Mucosa of stomach (tissue), 1 donor: ENCODE results near the gene LIG4.

Source experiments
- H3K27me3 ChIP-seq: one replicate; pipeline ENCODE4 v1.7.0; 2013; ENCODE audit warnings: mild to moderate bottlenecking, low read length; ENCODE audit not compliant: control insufficient read depth, insufficient read depth
- H3K36me3 ChIP-seq: one replicate; pipeline ENCODE4 v1.7.0; 2013; ENCODE audit warnings: low read length; ENCODE audit not compliant: control insufficient read depth, insufficient read depth
- H3K4me1 ChIP-seq: one replicate; pipeline ENCODE4 v1.7.0; 2013; ENCODE audit warnings: mild to moderate bottlenecking, low read length; ENCODE audit not compliant: control insufficient read depth, insufficient read depth
- H3K4me3 ChIP-seq: one replicate; pipeline ENCODE4 v1.7.0; 2013; ENCODE audit warnings: low read length
- H3K9ac ChIP-seq: one replicate; pipeline ENCODE4 v1.7.0; 2013; ENCODE audit warnings: mild to moderate bottlenecking, low read length, moderate library complexity
- H3K9me3 ChIP-seq: one replicate; pipeline ENCODE4 v1.7.0; 2013; ENCODE audit warnings: mild to moderate bottlenecking, low read length, moderate library complexity; ENCODE audit not compliant: control insufficient read depth
- donor health status: Pancreatic carcinoma.

Gene LIG4

GRCh38 chr13:108185223-108185622 lies 30.1 kb downstream of the LIG4 start:
- Histone ChIP-seq H3K9me3 (no peaks in the 10 kb centered on the region), H3K4me3 (no peak overlapping the region), H3K36me3 (no peaks in the 10 kb centered on the region), H3K4me1 (no peaks in the 10 kb centered on the region), H3K9ac (no peak overlapping the region), H3K27me3 (no peaks in the 10 kb centered on the region)

GRCh38 chr13:108182652-108183051 lies 32.7 kb downstream of the LIG4 start:
- no peak overlapping the region for H3K4me3 ChIP-seq

GRCh38 chr13:108178078-108178477 lies 37.3 kb downstream of the LIG4 start:
- no peaks in the 10 kb centered on the region for H3K9me3 ChIP-seq
- no peaks in the 10 kb centered on the region for H3K36me3 ChIP-seq
- H3K4me1 ChIP-seq, result no peaks in the 10 kb centered on the region

More at GRCh38 chr13:108182652-108183051, 32.7 kb downstream of the LIG4 start:
- no peaks in the 10 kb centered on the region for H3K27me3 ChIP-seq
- no peaks in the 10 kb centered on the region for H3K9me3 ChIP-seq
- no peaks in the 10 kb centered on the region for H3K36me3 ChIP-seq
- H3K9ac ChIP-seq, result no peak overlapping the region
- H3K4me1 ChIP-seq, result no peaks in the 10 kb centered on the region

GRCh38 chr13:108176685-108177274 lies 38.6 kb downstream of the LIG4 start:
- Histone ChIP-seq H3K9me3 (no peaks in the 10 kb centered on the region), H3K4me3 (no peak overlapping the region), H3K9ac (no peak overlapping the region), H3K36me3 (no peaks in the 10 kb centered on the region), H3K27me3 (no peaks in the 10 kb centered on the region), H3K4me1 (no peaks in the 10 kb centered on the region)

More at GRCh38 chr13:108178078-108178477, 37.3 kb downstream of the LIG4 start:
- H3K9ac ChIP-seq, result no peak overlapping the region
- no peaks in the 10 kb centered on the region for H3K27me3 ChIP-seq
- H3K4me3 ChIP-seq, result no peak overlapping the region

GRCh38 chr13:108168929-108169328 lies 46.4 kb downstream of the LIG4 start:
- H3K9ac ChIP-seq, result no peak overlapping the region
- no peak overlapping the region for H3K4me3 ChIP-seq
- H3K27me3 ChIP-seq, result no peaks in the 10 kb centered on the region
- no peaks in the 10 kb centered on the region for H3K9me3 ChIP-seq
- no peaks in the 10 kb centered on the region for H3K36me3 ChIP-seq
- no peaks in the 10 kb centered on the region for H3K4me1 ChIP-seq

GRCh38 chr13:108166078-108166477 lies 49.3 kb downstream of the LIG4 start:
- no peaks in the 10 kb centered on the region for H3K36me3 ChIP-seq
- H3K9me3 ChIP-seq, result no peaks in the 10 kb centered on the region
- H3K27me3 ChIP-seq, result no peaks in the 10 kb centered on the region
- H3K4me1 ChIP-seq, result no peaks in the 10 kb centered on the region
- no peak overlapping the region for H3K9ac ChIP-seq
- H3K4me3 ChIP-seq, result no peak overlapping the region

GRCh38 chr13:108158746-108159145 lies 56.6 kb downstream of the LIG4 start:
- H3K27me3 ChIP-seq, result no peaks in the 10 kb centered on the region
- no peak overlapping the region for H3K4me3 ChIP-seq
- no peak overlapping the region for H3K9ac ChIP-seq
- peaks cover 11% of the 10 kb centered on the region for H3K4me1 ChIP-seq
- no peaks in the 10 kb centered on the region for H3K9me3 ChIP-seq
- H3K36me3 ChIP-seq, result no peaks in the 10 kb centered on the region
